GM12864 (cell line): Measurements from ENCODE around the gene KRTAP9-3.
"Not testable (repeated sequence)": the region's sequence is repeated elsewhere in the genome, so short reads cannot be mapped to it uniquely, and the experiment has no call there.

Experiments
- DNase-seq: peaks from one replicate; pipeline ENCODE4 v3.0.0-alpha.2; 2011; ENCODE audit warnings: low read depth
- H3K4me3 ChIP-seq: 2 replicates; pipeline ENCODE4 v1.5.1; 2011; ENCODE audit warnings: mild to moderate bottlenecking, low read depth, low read length, control low read depth
- TF ChIP-seq, protein P1 (sequence below): IDR thresholded peaks from 2 replicates; pipeline ENCODE4 v1.5.1; 2011; ENCODE audit warnings: low read depth, mild to moderate bottlenecking, moderate library complexity, low read length, control low read depth, inconsistent platforms; ENCODE audit errors: missing control alignments

Gene KRTAP9-3

DNA sequence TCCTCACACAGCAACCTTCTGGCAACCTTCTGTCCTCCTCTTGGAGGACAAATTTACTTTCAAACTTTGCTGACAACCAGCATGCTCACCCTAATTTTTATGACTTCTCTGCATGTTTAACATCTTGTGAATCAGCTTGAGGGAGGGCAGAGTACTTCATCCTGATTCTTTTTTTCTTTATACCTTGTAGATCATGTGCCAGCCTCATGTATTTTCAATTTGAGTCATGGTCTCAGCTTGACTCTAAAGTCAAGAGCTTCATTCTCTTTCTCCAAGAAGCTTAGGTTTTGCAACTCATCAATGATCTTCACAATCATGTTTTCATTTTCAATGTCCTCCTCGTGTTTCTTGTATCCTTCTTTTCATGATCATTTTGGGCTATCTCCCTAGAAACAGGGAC is 39.6 kb downstream of the KRTAP9-3 start:
- DNase-seq: no peak
- no peak overlapping the region for H3K4me3 ChIP-seq
- TF ChIP-seq, protein P1, sequence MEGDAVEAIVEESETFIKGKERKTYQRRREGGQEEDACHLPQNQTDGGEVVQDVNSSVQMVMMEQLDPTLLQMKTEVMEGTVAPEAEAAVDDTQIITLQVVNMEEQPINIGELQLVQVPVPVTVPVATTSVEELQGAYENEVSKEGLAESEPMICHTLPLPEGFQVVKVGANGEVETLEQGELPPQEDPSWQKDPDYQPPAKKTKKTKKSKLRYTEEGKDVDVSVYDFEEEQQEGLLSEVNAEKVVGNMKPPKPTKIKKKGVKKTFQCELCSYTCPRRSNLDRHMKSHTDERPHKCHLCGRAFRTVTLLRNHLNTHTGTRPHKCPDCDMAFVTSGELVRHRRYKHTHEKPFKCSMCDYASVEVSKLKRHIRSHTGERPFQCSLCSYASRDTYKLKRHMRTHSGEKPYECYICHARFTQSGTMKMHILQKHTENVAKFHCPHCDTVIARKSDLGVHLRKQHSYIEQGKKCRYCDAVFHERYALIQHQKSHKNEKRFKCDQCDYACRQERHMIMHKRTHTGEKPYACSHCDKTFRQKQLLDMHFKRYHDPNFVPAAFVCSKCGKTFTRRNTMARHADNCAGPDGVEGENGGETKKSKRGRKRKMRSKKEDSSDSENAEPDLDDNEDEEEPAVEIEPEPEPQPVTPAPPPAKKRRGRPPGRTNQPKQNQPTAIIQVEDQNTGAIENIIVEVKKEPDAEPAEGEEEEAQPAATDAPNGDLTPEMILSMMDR: no peak

DNA sequence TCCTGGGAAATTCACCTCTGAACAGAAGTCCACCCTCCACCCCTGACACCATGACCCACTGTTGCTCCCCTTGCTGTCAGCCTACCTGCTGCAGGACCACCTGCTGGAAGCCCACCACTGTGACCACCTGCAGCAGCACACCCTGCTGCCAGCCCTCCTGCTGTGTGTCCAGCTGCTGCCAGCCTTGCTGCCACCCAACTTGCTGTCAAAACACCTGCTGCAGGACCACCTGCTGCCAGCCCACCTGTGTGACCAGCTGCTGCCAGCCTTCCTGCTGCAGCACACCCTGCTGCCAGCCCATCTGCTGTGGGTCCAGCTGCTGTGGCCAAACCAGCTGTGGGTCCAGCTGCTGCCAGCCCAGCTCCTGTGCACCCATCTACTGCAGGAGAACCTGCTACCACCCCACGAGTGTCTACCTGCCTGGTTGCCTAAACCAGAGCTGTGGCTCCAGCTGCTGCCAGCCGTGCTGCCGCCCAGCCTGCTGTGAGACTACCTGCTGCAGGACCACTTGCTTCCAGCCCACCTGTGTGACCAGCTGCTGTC is 43.5 kb downstream of the KRTAP9-3 start, which contains the start of gene KRTAP9-7:
TSS of gene KRTAP9-7 (plus strand) at position 51 of the 543 bp plus-strand sequence. CDS start at position 51, 0 bp downstream.
- DNase-seq, H3K4me3 ChIP-seq: not testable (repeated sequence)

DNA sequence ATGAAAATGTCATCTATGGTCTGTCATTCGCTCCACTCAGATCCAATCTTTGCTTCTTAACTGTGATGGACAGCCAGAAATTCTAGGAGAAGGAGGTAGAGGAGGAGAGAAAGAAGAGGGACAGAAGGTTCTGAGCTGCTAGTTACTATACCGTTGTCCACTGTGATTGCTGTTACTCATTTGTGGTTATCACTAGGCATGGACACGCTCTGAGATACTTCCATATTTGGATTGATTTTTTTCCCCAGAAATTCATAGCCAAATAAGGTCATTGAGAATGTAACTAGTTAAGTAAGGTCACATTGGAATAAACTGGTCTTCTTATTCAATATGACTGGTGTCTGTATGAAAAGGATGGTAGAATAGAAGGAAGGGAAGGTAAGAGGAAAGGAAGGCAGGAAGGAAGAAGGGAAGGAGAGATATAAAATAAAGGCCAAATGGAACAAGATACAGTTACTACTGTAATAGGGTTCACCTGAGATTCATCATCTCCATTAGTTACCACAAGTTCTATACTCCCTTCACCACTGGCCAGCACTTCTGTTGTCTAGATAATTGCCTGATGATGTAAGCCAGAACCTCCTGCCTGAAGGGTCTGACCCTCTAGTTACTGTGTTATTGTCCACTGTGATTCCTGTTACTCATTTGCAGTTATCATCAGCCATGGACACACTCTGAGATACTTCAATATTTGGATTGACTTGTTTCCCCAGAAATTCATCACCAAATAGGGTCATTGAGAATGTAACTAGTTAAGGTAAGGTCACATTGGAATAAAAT is 46.1 kb downstream of the KRTAP9-3 start:
- TF ChIP-seq, protein P1: no peak
- no peak overlapping the region for H3K4me3 ChIP-seq
- DNase-seq: no peak
